Vagina (tissue), 2 donors: ENCODE results near the gene PTPRE. TPM values are rescaled to one million over a fixed set of nuclear protein-coding genes. Genes with fewer than 3 reads are reported as not detected.

Source experiments
- DNase-seq, 2 donors: peaks; one replicate each; pipeline ENCODE4 v3.0.0-alpha.2; 2017; ENCODE audit errors: extremely low spot score in 2 of 2
- H3K27ac ChIP-seq: fragments of 200-600 bp; sonication (generic); one replicate; pipeline ENCODE4 v1.5.1; 2019
- H3K27me3 ChIP-seq: fragments of 200-600 bp; sonication (generic); one replicate; pipeline ENCODE4 v1.5.1; 2019
- H3K36me3 ChIP-seq, 2 donors: fragments of 200-600 bp; sonication (generic); one replicate each; pipeline ENCODE4 v1.5.1; 2017 to 2019
- H3K4me1 ChIP-seq: fragments of 200-600 bp; sonication (generic); one replicate; pipeline ENCODE4 v1.5.1; 2019
- H3K4me3 ChIP-seq, 2 donors: fragments of 200-600 bp; sonication (generic); 1 replicate in 1 of 2; 2 replicates in 1 of 2; pipeline ENCODE4 v1.5.1; 2016 to 2019
- H3K9me3 ChIP-seq: fragments of 200-600 bp; sonication (generic); one replicate; pipeline ENCODE4 v1.5.1; 2019
- POLR2A ChIP-seq, 2 donors: fragments of 450-650 bp; IDR thresholded peaks; one replicate each; pipeline ENCODE4 v1.6.1; 2017; ENCODE audit warnings: antibody characterized with exemption in 2 of 2, mild to moderate bottlenecking in 2 of 2, moderate library complexity in 2 of 2
- POLR2AphosphoS5 ChIP-seq, 2 donors: sonication (generic); formaldehyde crosslinking; IDR thresholded peaks; one replicate each; pipeline ENCODE4 v1.9.0; 2017; ENCODE audit warnings: antibody characterized with exemption in 2 of 2, mild to moderate bottlenecking in 2 of 2, low read depth in 1 of 2; ENCODE audit not compliant: insufficient read depth in 1 of 2
- intact Hi-C: fragments of 100-400 bp; cut with DNase I; formaldehyde crosslinking; loops from one replicate; pipeline ENCODE4 v1.15.1; 2023
- total RNA-seq: library from RNA; depleted of rRNA; stranded (reverse); fragments of >200 nt; gene quantifications from one replicate; pipeline ENCODE4 v1.2.3, GENCODE V29; 2016
- TF ChIP-seq, protein P1 (sequence below), 3 experiments: fragments of 450-650 bp in 2 of 3; fragments of 200-600 bp in 1 of 3; sonication (generic) in 1 of 3; IDR thresholded peaks; one replicate each; pipeline ENCODE4 v1.5.1; 2017 to 2019; ENCODE audit warnings: antibody characterized with exemption in 3 of 3, mild to moderate bottlenecking in 2 of 3, moderate library complexity in 2 of 3

Gene PTPRE
- total RNA-seq, 1 donor from 2014 or later = 77.6 TPM

DNA sequence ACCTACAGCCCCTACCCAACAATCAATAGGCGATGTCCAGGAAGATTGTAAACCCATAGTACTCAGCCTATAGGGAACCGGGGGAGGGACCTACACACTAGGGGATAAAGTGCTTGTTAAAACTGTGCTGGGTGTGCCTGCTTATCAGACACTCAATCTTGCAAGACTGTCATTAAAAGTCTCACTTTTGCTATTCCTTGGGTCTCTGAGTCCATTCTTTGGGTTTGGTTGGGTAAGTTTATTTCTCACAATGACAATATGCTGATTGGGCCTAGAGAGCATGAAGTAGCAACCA, 45.6 kb downstream of the PTPRE start:
- Histone ChIP-seq H3K36me3 (no peaks in the 10 kb centered on the region), H3K4me3 (no peak overlapping the region), H3K4me1 (no peaks in the 10 kb centered on the region), H3K27ac (no peak overlapping the region), H3K9me3 (no peaks in the 10 kb centered on the region), H3K27me3 (no peaks in the 10 kb centered on the region)
- TF ChIP-seq, protein P1, sequence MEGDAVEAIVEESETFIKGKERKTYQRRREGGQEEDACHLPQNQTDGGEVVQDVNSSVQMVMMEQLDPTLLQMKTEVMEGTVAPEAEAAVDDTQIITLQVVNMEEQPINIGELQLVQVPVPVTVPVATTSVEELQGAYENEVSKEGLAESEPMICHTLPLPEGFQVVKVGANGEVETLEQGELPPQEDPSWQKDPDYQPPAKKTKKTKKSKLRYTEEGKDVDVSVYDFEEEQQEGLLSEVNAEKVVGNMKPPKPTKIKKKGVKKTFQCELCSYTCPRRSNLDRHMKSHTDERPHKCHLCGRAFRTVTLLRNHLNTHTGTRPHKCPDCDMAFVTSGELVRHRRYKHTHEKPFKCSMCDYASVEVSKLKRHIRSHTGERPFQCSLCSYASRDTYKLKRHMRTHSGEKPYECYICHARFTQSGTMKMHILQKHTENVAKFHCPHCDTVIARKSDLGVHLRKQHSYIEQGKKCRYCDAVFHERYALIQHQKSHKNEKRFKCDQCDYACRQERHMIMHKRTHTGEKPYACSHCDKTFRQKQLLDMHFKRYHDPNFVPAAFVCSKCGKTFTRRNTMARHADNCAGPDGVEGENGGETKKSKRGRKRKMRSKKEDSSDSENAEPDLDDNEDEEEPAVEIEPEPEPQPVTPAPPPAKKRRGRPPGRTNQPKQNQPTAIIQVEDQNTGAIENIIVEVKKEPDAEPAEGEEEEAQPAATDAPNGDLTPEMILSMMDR (IDR thresholded peaks at IDR 0.05) = no peak
- TF ChIP-seq POLR2A (IDR thresholded peaks at IDR 0.05) = no peak
- no peak for TF ChIP-seq POLR2AphosphoS5 (IDR thresholded peaks at IDR 0.05; ENCODE audit: insufficient read depth in 1 of 2, low read depth in 1 of 2)
- no peak for DNase-seq
- intact Hi-C loops = no loop called here

DNA sequence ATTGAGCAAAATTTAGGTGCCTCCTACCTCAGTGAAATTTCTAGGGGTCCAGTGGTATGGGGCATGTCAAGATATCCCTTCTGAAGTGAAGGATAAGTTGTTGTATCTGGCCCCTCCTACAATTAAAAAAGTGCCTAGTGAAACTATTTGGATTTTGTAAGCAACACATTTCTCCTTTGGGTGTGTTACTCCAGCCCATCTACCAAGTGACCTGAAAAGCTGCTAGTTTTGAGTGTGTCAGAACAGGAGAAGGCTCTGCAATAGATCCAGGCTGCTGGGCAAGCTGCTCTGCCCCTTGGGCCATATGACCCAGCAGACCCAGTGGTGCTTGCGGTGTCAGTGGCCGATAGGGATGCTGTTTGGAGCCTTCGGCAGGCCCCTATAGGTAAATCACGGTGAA, 46.0 kb downstream of the PTPRE start:
- DNase-seq = no peak
- Histone ChIP-seq H3K27ac (no peak overlapping the region), H3K4me3 (no peak overlapping the region), H3K27me3 (no peaks in the 10 kb centered on the region), H3K9me3 (no peaks in the 10 kb centered on the region), H3K36me3 (no peaks in the 10 kb centered on the region), H3K4me1 (no peaks in the 10 kb centered on the region)
- intact Hi-C loops = no loop called here
- TF ChIP-seq POLR2AphosphoS5 (IDR thresholded peaks at IDR 0.05; ENCODE audit: insufficient read depth in 1 of 2, low read depth in 1 of 2) = no peak
- TF ChIP-seq, protein P1 (IDR thresholded peaks at IDR 0.05) = no peak
- no peak for TF ChIP-seq POLR2A (IDR thresholded peaks at IDR 0.05)

DNA sequence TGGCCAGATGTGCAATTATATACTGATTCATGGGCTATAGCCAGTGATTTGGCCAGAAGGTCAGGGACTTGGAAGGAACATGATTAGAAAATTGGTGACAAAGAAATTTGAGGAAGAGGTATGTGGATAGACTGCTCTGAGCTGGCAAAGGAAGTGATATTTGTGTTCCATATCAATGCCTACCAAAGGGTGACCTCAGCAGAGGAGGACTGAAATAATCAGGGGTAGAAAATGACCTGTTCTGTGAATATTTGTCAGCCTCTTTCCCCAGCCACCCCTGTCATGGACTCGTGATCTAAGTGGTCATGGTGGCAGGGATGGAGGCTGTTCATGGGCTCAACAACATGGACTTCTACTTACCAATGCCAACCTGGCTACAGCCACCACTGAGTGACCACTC, 47.0 kb downstream of the PTPRE start:
- TF ChIP-seq, protein P1 (IDR thresholded peaks at IDR 0.05) = no peak
- TF ChIP-seq POLR2AphosphoS5 (IDR thresholded peaks at IDR 0.05; ENCODE audit: insufficient read depth in 1 of 2, low read depth in 1 of 2) (no peak), POLR2A (IDR thresholded peaks at IDR 0.05) (no peak)
- intact Hi-C loops = no loop called here
- H3K36me3 ChIP-seq = no peaks in the 10 kb centered on the region
- H3K9me3 ChIP-seq = no peaks in the 10 kb centered on the region
- no peaks in the 10 kb centered on the region for H3K27me3 ChIP-seq
- H3K4me1 ChIP-seq = no peaks in the 10 kb centered on the region
- H3K27ac ChIP-seq = no peak overlapping the region
- H3K4me3 ChIP-seq = no peak overlapping the region
- no peak for DNase-seq

DNA sequence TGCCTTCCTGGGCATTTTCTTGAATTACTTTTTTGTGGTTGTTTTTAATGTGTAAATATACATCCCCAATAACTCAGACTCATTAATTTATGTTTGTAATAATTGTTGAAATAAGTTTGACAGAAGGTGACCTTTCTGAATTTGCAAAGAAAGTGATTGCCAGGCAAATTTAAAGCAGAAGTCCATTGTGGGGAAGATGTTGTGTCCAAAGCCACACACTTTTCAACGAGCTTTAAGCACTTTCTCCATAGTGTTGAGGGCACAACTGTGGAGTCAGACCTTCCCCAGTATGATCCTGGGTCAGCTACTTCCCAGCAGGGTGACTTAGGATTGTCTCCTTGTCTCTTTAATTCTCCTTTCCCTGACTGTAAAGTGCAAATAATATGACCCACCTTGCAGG, 52.5 kb downstream of the PTPRE start:
- no peaks in the 10 kb centered on the region for H3K4me1 ChIP-seq
- no peak overlapping the region for H3K4me3 ChIP-seq
- TF ChIP-seq POLR2A (IDR thresholded peaks at IDR 0.05) (no peak), POLR2AphosphoS5 (IDR thresholded peaks at IDR 0.05; ENCODE audit: insufficient read depth in 1 of 2, low read depth in 1 of 2) (no peak)
- TF ChIP-seq, protein P1 (IDR thresholded peaks at IDR 0.05) = no peak
- H3K27me3 ChIP-seq = no peaks in the 10 kb centered on the region
- intact Hi-C loops = no loop called here
- no peaks in the 10 kb centered on the region for H3K9me3 ChIP-seq
- DNase-seq = no peak
- no peak overlapping the region for H3K27ac ChIP-seq
- no peaks in the 10 kb centered on the region for H3K36me3 ChIP-seq

DNA sequence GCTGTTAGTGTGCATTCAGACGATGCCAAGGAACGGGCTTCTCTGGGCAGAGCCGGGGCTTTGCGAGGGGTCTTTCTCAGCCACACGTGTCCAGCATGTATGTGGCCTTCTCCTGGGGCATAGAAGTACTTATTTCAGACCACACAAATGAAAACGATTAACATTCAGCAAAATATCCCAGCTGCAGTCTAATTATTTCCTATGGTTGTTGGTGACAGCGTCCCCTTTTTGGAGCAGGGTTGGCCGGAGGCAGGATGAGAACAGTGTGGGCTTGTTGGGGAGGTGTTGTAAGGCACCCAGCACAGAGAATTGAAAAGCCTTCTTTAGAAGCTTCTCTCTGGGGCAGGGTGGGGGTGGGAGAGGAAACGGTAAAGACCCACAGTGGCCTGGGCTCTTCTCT, 54.2 kb downstream of the PTPRE start:
- Histone ChIP-seq H3K27ac (no peak overlapping the region), H3K36me3 (no peaks in the 10 kb centered on the region), H3K4me1 (no peaks in the 10 kb centered on the region), H3K9me3 (no peaks in the 10 kb centered on the region), H3K27me3 (no peaks in the 10 kb centered on the region), H3K4me3 (no peak overlapping the region)
- no peak for DNase-seq
- intact Hi-C loops = no loop called here
- TF ChIP-seq POLR2A (IDR thresholded peaks at IDR 0.05) = no peak
- TF ChIP-seq, protein P1 (IDR thresholded peaks at IDR 0.05) = no peak
- no peak for TF ChIP-seq POLR2AphosphoS5 (IDR thresholded peaks at IDR 0.05; ENCODE audit: insufficient read depth in 1 of 2, low read depth in 1 of 2)
